IPS-NIHi11 (cell line): ENCODE measurements around the gene HEXIM1.
A peak's percentile ranks its signal among the peaks of the same experiment; 100 is the strongest.
"Not testable (repeated sequence)": the region's sequence is repeated elsewhere in the genome, so short reads cannot be mapped to it uniquely, and the experiment has no call there.

Experiments
- DNase-seq: peaks from one replicate; pipeline ENCODE4 v3.0.0; 2012; ENCODE audit warnings: mixed read lengths, low spot score

The HEXIM1 gene

GRCh38 chr17:45114117-45114932 lies 34.0 kb upstream of the HEXIM1 start:
- no peak for DNase-seq

GRCh38 chr17:45115015-45115625 lies 33.2 kb upstream of the HEXIM1 start:
- no peak for DNase-seq

- no peak for DNase-seq
Observed at GRCh38 chr17:45115871-45116270, 32.4 kb upstream of the HEXIM1 start.

GRCh38 chr17:45116434-45117016 lies 31.8 kb upstream of the HEXIM1 start:
- no peak for DNase-seq

GRCh38 chr17:45117334-45117733 lies 30.9 kb upstream of the HEXIM1 start:
- DNase-seq, result no peak

- no peak for DNase-seq
Observed at GRCh38 chr17:45117848-45118646, 30.2 kb upstream of the HEXIM1 start.

- no peak for DNase-seq
Observed at GRCh38 chr17:45118691-45119090, 29.6 kb upstream of the HEXIM1 start.

GRCh38 chr17:45119964-45120363 lies 28.3 kb upstream of the HEXIM1 start:
- DNase-seq, result no peak

GRCh38 chr17:45120558-45120957 lies 27.7 kb upstream of the HEXIM1 start:
- DNase-seq, result no peak

GRCh38 chr17:45121055-45121454 lies 27.2 kb upstream of the HEXIM1 start:
- DNase-seq, result no peak

GRCh38 chr17:45123076-45123770 lies 25.1 kb upstream of the HEXIM1 start:
- no peak for DNase-seq

- peak; percentile 58 for DNase-seq
Observed at GRCh38 chr17:45123930-45124796, 24.1 kb upstream of the HEXIM1 start.

- not testable (repeated sequence) for DNase-seq
Observed at GRCh38 chr17:45124797-45125122, 23.5 kb upstream of the HEXIM1 start.

- no peak for DNase-seq
Observed at GRCh38 chr17:45125509-45125908, 22.8 kb upstream of the HEXIM1 start.

GRCh38 chr17:45127207-45127547 lies 21.1 kb upstream of the HEXIM1 start:
- no peak for DNase-seq

- DNase-seq, result peak; percentile 26
Observed at GRCh38 chr17:45127548-45128300, 20.6 kb upstream of the HEXIM1 start.

GRCh38 chr17:45128331-45128730 lies 19.9 kb upstream of the HEXIM1 start:
- DNase-seq, result no peak

- DNase-seq, result no peak
Observed at GRCh38 chr17:45128989-45129388, 19.3 kb upstream of the HEXIM1 start.

- peak; percentile 6 for DNase-seq
Observed at GRCh38 chr17:45129426-45129939, 18.8 kb upstream of the HEXIM1 start.
